Esophagus squamous epithelium (tissue), 5 donors: Measurements from ENCODE around the gene FGD3. TPM values are rescaled to one million over a fixed set of nuclear protein-coding genes. Genes with fewer than 3 reads are reported as not detected.

Experiments used
- DNase-seq: peaks from one replicate; lab custom pipeline; 2025; lab: John Stamatoyannopoulos, UW
- H3K27ac ChIP-seq, 4 donors: fragments of 200-600 bp; sonication (generic); one replicate each; pipeline ENCODE4 v1.5.1; 2016 to 2019; ENCODE audit warnings: mild to moderate bottlenecking in 1 of 4
- H3K27me3 ChIP-seq, 4 donors: fragments of 200-600 bp; sonication (generic); 1 replicate in 3 of 4; 2 replicates in 1 of 4; pipeline versions ENCODE4 v1.5.1 to v1.6.0; 2017 to 2021; ENCODE audit warnings: antibody characterized with exemption in 1 of 4
- H3K36me3 ChIP-seq, 3 donors: fragments of 200-600 bp; sonication (generic); one replicate each; pipeline ENCODE4 v1.5.1; 2016 to 2019
- H3K4me1 ChIP-seq, 3 donors: fragments of 200-600 bp; sonication (generic); one replicate each; pipeline ENCODE4 v1.5.1; 2017 to 2019
- H3K4me3 ChIP-seq, 4 donors: fragments of 200-600 bp; sonication (generic); 1 replicate in 3 of 4; 2 replicates in 1 of 4; pipeline ENCODE4 v1.5.1; 2016 to 2019; ENCODE audit warnings: mild to moderate bottlenecking in 2 of 4, moderate library complexity in 1 of 4
- H3K9me3 ChIP-seq, 3 donors: fragments of 200-600 bp; sonication (generic); one replicate each; pipeline ENCODE4 v1.5.1; 2016 to 2019
- POLR2A ChIP-seq, 4 donors: fragments of 450-650 bp; IDR thresholded peaks; one replicate each; pipeline ENCODE4 v1.6.1; 2017; ENCODE audit warnings: antibody characterized with exemption in 4 of 4, mild to moderate bottlenecking in 4 of 4, moderate library complexity in 3 of 4
- WGBS, 2 donors: methylation state at CpG; one replicate each; pipeline ENCODE4 v1.1.5; 2018; 5-methylcytosine and 5-hydroxymethylcytosine counted together
- intact Hi-C: fragments of 100-400 bp; cut with DNase I; formaldehyde crosslinking; loops from one replicate; pipeline ENCODE4 v1.15.0; 2022
- total RNA-seq, 4 donors: library from RNA; depleted of rRNA; stranded (reverse); fragments of >200 nt; gene quantifications; one replicate each; pipeline ENCODE4 v1.1.0, GENCODE V29; 2016
- TF ChIP-seq, protein P1 (sequence below), 6 experiments: fragments of 450-650 bp in 4 of 6; fragments of 200-600 bp in 2 of 6; sonication (generic) in 2 of 6; IDR thresholded peaks; one replicate each; pipeline ENCODE4 v1.5.1; 2016 to 2019; ENCODE audit warnings: antibody characterized with exemption in 6 of 6, mild to moderate bottlenecking in 4 of 6, moderate library complexity in 4 of 6
- donor health status: DM: yes; HTN: yes; CAD: no.

The FGD3 gene
- total RNA-seq, 4 donors from 2014 or later = 2.4 to 6.5 (median 4.9) TPM

DNA sequence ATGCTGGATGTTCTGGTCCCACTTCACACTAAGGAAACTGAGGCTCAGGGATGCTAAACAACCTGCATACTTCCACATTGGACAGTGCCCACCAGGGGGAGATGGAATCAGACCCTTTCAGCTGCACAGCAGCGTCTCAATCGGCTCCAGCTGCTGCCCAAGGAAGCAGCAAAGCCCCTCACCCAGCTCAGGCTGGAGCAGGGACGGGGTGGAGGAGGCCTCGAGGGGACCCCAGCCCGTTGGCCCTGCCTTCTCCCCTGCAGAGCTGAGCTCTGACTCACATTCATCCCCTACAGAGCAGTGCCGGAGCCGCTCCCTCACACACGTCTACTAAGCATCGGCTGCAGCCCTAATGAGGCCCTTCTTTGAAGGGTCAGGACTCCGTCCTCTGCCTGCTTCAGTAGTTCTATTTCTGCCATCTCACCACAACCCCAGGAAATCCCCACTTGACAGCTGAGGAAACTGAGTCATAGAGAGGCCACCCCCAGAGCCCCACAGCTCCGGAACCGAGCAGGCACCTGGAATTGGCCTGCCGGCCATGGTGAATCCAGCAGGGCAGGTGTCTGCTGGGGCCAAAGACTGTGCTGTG, 89.7 kb downstream of the FGD3 start:
- Histone ChIP-seq H3K4me1 (peaks cover 0 to 2% (median 1%) of the 10 kb centered on the region in 3 donors), H3K27ac (peak overlapping the region in 1 of 4 donors; percentile 29), H3K9me3 (no peaks in the 10 kb centered on the region), H3K4me3 (no peak overlapping the region), H3K36me3 (no peaks in the 10 kb centered on the region), H3K27me3 (peaks cover 0 to 3% (median 0%) of the 10 kb centered on the region in 4 donors)
- DNase-seq = no peak
- 64 to 77% methylated on average over 3 to 8 of the region's 13 CpGs for WGBS, 2 donors
- no peak for TF ChIP-seq POLR2A (IDR thresholded peaks at IDR 0.05)
- TF ChIP-seq, protein P1, sequence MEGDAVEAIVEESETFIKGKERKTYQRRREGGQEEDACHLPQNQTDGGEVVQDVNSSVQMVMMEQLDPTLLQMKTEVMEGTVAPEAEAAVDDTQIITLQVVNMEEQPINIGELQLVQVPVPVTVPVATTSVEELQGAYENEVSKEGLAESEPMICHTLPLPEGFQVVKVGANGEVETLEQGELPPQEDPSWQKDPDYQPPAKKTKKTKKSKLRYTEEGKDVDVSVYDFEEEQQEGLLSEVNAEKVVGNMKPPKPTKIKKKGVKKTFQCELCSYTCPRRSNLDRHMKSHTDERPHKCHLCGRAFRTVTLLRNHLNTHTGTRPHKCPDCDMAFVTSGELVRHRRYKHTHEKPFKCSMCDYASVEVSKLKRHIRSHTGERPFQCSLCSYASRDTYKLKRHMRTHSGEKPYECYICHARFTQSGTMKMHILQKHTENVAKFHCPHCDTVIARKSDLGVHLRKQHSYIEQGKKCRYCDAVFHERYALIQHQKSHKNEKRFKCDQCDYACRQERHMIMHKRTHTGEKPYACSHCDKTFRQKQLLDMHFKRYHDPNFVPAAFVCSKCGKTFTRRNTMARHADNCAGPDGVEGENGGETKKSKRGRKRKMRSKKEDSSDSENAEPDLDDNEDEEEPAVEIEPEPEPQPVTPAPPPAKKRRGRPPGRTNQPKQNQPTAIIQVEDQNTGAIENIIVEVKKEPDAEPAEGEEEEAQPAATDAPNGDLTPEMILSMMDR (IDR thresholded peaks at IDR 0.05) = no peak
- intact Hi-C loops = no loop called here

DNA sequence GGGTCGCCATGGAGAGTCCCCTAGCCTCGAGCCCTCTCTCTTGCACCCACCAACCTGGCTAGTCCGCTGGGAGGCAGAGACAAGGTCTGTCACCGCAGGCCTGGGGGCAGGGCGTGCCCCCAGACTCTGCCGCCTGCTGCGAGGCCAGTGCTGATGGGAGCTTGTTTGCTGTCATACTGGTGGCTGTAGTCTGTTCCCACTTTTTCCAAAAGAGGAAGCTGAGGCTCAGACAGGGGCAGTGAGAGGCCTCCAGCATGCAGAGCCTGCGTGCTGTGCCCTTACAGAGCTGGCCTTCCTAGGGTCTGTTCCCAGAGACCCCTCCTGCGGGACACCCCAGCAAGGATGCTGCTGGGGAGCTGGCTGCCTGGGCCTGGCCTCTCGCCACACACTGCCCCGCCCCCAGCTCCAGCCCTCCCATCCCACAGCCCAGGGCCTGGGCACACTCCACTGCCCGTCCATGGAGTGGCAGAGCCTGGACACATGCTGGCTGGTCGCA, 90.2 kb downstream of the FGD3 start:
- TF ChIP-seq POLR2A (IDR thresholded peaks at IDR 0.05) = no peak
- TF ChIP-seq, protein P1 (IDR thresholded peaks at IDR 0.05) = no peak
- 71 to 74% methylated on average over 4 of the region's 13 CpGs for WGBS, 2 donors
- DNase-seq = no peak
- H3K4me1 ChIP-seq = no peaks in the 10 kb centered on the region
- intact Hi-C loops = no loop called here
- H3K9me3 ChIP-seq = no peaks in the 10 kb centered on the region
- peak overlapping the region in 1 of 4 donors; percentile 29 for H3K27ac ChIP-seq
- H3K27me3 ChIP-seq = peaks cover 0 to 3% (median 0%) of the 10 kb centered on the region in 4 donors
- no peaks in the 10 kb centered on the region for H3K36me3 ChIP-seq
- H3K4me3 ChIP-seq = no peak overlapping the region

GRCh38 chr9:93038918-93039317, 91.6 kb downstream of the FGD3 start:
- WGBS, 2 donors = 65 to 76% methylated on average over 5 to 6 of the region's 6 CpGs
- intact Hi-C loops = no loop called here
- no peaks in the 10 kb centered on the region for H3K4me1 ChIP-seq
- H3K4me3 ChIP-seq = no peak overlapping the region
- no peak overlapping the region for H3K27ac ChIP-seq
- no peaks in the 10 kb centered on the region for H3K9me3 ChIP-seq
- H3K27me3 ChIP-seq = peaks cover 0 to 3% (median 0%) of the 10 kb centered on the region in 4 donors
- TF ChIP-seq POLR2A (IDR thresholded peaks at IDR 0.05) = no peak
- TF ChIP-seq, protein P1 (IDR thresholded peaks at IDR 0.05) = no peak
- no peak for DNase-seq
- H3K36me3 ChIP-seq = no peaks in the 10 kb centered on the region

GRCh38 chr9:93039456-93039855, 92.1 kb downstream of the FGD3 start:
- Histone ChIP-seq H3K9me3 (no peaks in the 10 kb centered on the region), H3K4me3 (no peak overlapping the region), H3K27ac (no peak overlapping the region), H3K27me3 (peaks cover 0 to 3% (median 0%) of the 10 kb centered on the region in 4 donors), H3K4me1 (no peaks in the 10 kb centered on the region), H3K36me3 (no peaks in the 10 kb centered on the region)
- no peak for TF ChIP-seq POLR2A (IDR thresholded peaks at IDR 0.05)
- TF ChIP-seq, protein P1 (IDR thresholded peaks at IDR 0.05) = no peak
- DNase-seq = no peak
- WGBS, 2 donors = 63 to 88% methylated on average over 2 to 5 of the region's 6 CpGs
- intact Hi-C loops = no loop called here

DNA sequence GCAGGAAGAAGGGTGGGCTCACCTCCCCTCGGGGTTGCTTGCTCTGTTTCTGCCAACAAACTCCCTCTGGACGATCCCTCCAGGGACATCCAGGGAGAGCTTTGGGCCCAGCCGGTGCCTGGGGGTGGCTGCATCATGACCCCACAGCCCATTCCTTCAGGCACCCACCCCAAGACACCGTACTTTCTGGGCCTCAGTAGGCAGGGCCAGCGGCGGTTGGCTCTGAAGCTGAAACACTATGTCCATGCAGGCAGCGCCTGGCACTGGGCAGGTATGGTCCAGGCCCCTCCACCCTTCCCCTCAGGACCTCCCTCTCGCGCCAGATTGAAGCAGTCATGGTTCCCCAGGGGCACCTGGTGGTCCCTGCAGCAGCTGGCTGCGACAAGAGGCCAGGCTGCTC, 92.7 kb downstream of the FGD3 start:
- Histone ChIP-seq H3K4me1 (no peaks in the 10 kb centered on the region), H3K27me3 (peaks cover 0 to 3% (median 0%) of the 10 kb centered on the region in 4 donors), H3K36me3 (no peaks in the 10 kb centered on the region), H3K27ac (no peak overlapping the region), H3K4me3 (no peak overlapping the region), H3K9me3 (no peaks in the 10 kb centered on the region)
- DNase-seq = no peak
- TF ChIP-seq, protein P1 (IDR thresholded peaks at IDR 0.05) = no peak
- TF ChIP-seq POLR2A (IDR thresholded peaks at IDR 0.05) = no peak
- 94% methylated on average over 3 of the region's 10 CpGs; no CpG with 5 or more reads in 1 of the 2 donors for WGBS, 2 donors
- intact Hi-C loops = no loop called here
